ENCODE data around the gene TNFAIP2.

- TF ChIP-seq POLR2A (IDR thresholded peaks at IDR 0.05; ENCODE audit: low read length), result no peak
- TF ChIP-seq GATA1 (IDR thresholded peaks at IDR 0.05; ENCODE audit: low read depth, low read length), result no peak
Measured at GRCh38 chr14:103113303-103113702, 10.0 kb upstream of the TNFAIP2 start.
